ENCODE data around the gene DNMT3A. TPM values are rescaled to one million over a fixed set of nuclear protein-coding genes. Genes with fewer than 3 reads are reported as not detected.

DNMT3A gene
- total and polyA plus RNA-seq, 2 of the 8 experiments (the other 6 are each of a cell fraction or from before 2014, with no cell fraction given), result 33.6 to 178 TPM

GRCh38 chr2:25309402-25309801, 32.3 kb downstream of the DNMT3A start:
- Histone ChIP-seq H4K8ac (ENCODE audit: extremely low read depth, insufficient read depth, low read length) (peak overlapping the region; percentile 41; the same call in 1 of the 2 replicates), H3K36me3 (ENCODE audit: control insufficient read depth in 2 of 4, insufficient read depth in 4 of 4, low read length in 3 of 4) (no peaks in the 10 kb centered on the region), H4K91ac (replicated peaks; ENCODE audit: insufficient read length, low read length) (no peak overlapping the region), H3K4me3 (ENCODE audit: extremely low read depth in 1 of 4, insufficient read depth in 2 of 4, low read depth in 3 of 4, low read length in 4 of 4) (no peak overlapping the region), H2BK12ac (ENCODE audit: low read depth, low read length) (peak overlapping the region; percentile 22; the same call in 1 of the 2 replicates), H3K79me1 (ENCODE audit: low read depth, low read length) (no peaks in the 10 kb centered on the region), H4K5ac (ENCODE audit: insufficient read length, low read depth, low read length) (no peak overlapping the region), H3K18ac (ENCODE audit: extremely low read depth, low read length) (no peak overlapping the region), H3K56ac (replicated peaks; ENCODE audit: insufficient read length, low read depth, low read length) (no peak overlapping the region), H3K27me3 (replicated peaks in 1 of 4; ENCODE audit: control insufficient read depth in 3 of 4, extremely low read depth in 1 of 4, insufficient read depth in 3 of 4, low read length in 3 of 4) (no peaks in the 10 kb centered on the region), H3K14ac (ENCODE audit: insufficient read length) (no peak overlapping the region), H4K20me1 (replicated peaks in 1 of 2; ENCODE audit: control insufficient read depth in 1 of 2, insufficient read depth in 2 of 2, low read length in 2 of 2) (no peaks in the 10 kb centered on the region), H3K4me1 (replicated peaks in 1 of 4; ENCODE audit: control insufficient read depth in 3 of 4, insufficient read depth in 4 of 4, low read length in 3 of 4) (peaks cover 11 to 45% (median 38%) of the 10 kb centered on the region in 4 experiments), H2AFZ (ENCODE audit: low read length) (no peak overlapping the region), H2AK5ac (ENCODE audit: low read depth, low read length) (peak overlapping the region; percentile 47; the same call in 1 of the 2 replicates), H2BK120ac (replicated peaks; ENCODE audit: low read depth, low read length) (no peak overlapping the region), H2BK15ac (ENCODE audit: low read length) (no peak overlapping the region), H3K23me2 (ENCODE audit: low read depth, low read length) (no peaks in the 10 kb centered on the region), H2BK20ac (ENCODE audit: low read length) (no peak overlapping the region), H3K4ac (replicated peaks; ENCODE audit: insufficient read length, low read depth, low read length) (no peak overlapping the region), H3K9ac (replicated peaks in 1 of 4; ENCODE audit: extremely low read depth in 1 of 4, low read depth in 3 of 4, low read length in 3 of 4) (no peak overlapping the region), H3K27ac (ENCODE audit: low read depth, low read length) (no peak overlapping the region), H3K79me2 (ENCODE audit: control insufficient read depth in 1 of 2, insufficient read depth in 2 of 2, low read length in 2 of 2) (no peaks in the 10 kb centered on the region), H3K23ac (ENCODE audit: insufficient read length) (no peak overlapping the region), H3K4me2 (ENCODE audit: insufficient read depth in 1 of 2, low read depth in 2 of 2, low read length in 2 of 2) (no peak overlapping the region), H2BK5ac (ENCODE audit: low read depth, low read length) (no peak overlapping the region; the same call in 1 of the 2 replicates), H3K9me3 (ENCODE audit: insufficient read depth in 2 of 2, low read depth in 1 of 2, low read length in 1 of 2) (no peaks in the 10 kb centered on the region)
- ChIA-PET POLR2A (ENCODE audit: partially characterized antibody) (interaction anchor here (0.6 to 1.7 kb wide), 3 partner anchors 25 to 59 kb away, joined by 3 to 5 read pairs (median 3); no protein-coding TSS in a partner anchor), CTCF (ENCODE audit: partially characterized antibody) (interaction anchor here (0.6 to 15.1 kb wide), 51 partner anchors 8 to 399 kb away, joined by 3 to 178 read pairs (median 4); partner anchors contain the start of gene DNMT3A)
- WGBS, 2 experiments (ENCODE audit: extremely low coverage in 1 of 2, insufficient coverage in 1 of 2, insufficient read length in 1 of 2, insufficient replicate concordance in 2 of 2, low coverage in 1 of 2, low lambda C conversion rate in 2 of 2, missing lambda C conversion rate in 1 of 2), result 67% methylated on average over 10 of the region's 10 CpGs; no CpG with 5 or more reads in 1 of the 2 experiments
- DNase-seq (ENCODE audit: low read depth in 1 of 2, low spot score in 2 of 2) (peak; percentile 69 to 85), FAIRE-seq (peak; percentile 86)
- TF ChIP-seq TCF12 (IDR thresholded peaks at IDR 0.05; ENCODE audit: low read depth, low read length) (no peak), USF2 (IDR thresholded peaks at IDR 0.05; ENCODE audit: low read length) (no peak), POU5F1 (IDR thresholded peaks at IDR 0.05; ENCODE audit: low read depth, low read length) (no peak), YY1 (IDR thresholded peaks at IDR 0.05; ENCODE audit: low read depth, low read length) (peak; percentile 33; the same call in 1 of the 2 replicates), SUZ12 (IDR thresholded peaks at IDR 0.05; ENCODE audit: low read length) (no peak), TEAD4 (IDR thresholded peaks at IDR 0.05; ENCODE audit: low read depth, low read length) (peak; percentile 55; the same call in 1 of the 2 replicates), ZNF274 (IDR thresholded peaks at IDR 0.05; ENCODE audit: borderline replicate concordance, extremely low read depth, low read length) (no peak), CREB1 (IDR thresholded peaks at IDR 0.05) (0 out of 2 replicates have a peak, but pooled peaks have one; percentile 43), JUN (IDR thresholded peaks at IDR 0.05; ENCODE audit: low read depth, low read length) (no peak), KDM1A (IDR thresholded peaks at IDR 0.05; ENCODE audit: borderline replicate concordance, low read length) (peak; percentile 91), ATF2 (IDR thresholded peaks at IDR 0.05; ENCODE audit: low read length) (no peak), POLR2AphosphoS5 (IDR thresholded peaks at IDR 0.05; ENCODE audit: low read depth, low read length) (no peak)
